ENCODE data around the gene ECHS1. TPM values are rescaled to one million over a fixed set of nuclear protein-coding genes. Genes with fewer than 3 reads are reported as not detected.
"Not testable (repeated sequence)": the region's sequence is repeated elsewhere in the genome, so short reads cannot be mapped to it uniquely, and the experiment has no call there.

ECHS1 gene
- total and polyA plus RNA-seq, 4 donors = 52.1 to 115 (median 100) TPM

DNA sequence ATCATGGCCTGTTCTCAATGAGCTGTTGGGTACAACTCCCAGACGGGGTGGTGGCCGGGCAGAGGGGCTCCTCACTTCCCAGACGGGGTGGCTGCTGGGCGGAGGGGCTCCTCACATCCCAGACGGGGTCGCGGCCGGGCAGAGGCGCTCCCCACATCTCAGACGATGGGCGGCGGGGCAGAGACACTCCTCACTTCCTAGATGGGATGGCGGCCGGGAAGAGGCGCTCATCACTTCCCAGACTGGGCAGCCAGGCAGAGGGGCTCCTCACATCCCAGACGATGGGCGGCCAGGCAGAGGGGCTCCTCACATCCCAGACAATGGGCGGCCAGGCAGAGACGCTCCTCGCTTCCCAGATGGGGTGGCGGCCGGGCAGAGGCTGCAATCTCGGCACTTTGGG is 41.2 kb upstream of the ECHS1 start:
- WGBS (ENCODE audit: insufficient coverage) = 95% methylated on average over 3 of the region's 23 CpGs
- H3K4me3 ChIP-seq (ENCODE audit: low read depth, low read length); H3K4me1 ChIP-seq (ENCODE audit: control insufficient read depth, insufficient read depth, low read length); DNase-seq (ENCODE audit: low read depth in 4 of 6, low spot score in 6 of 6); H3K27ac ChIP-seq (ENCODE audit: low read depth, low read length); H3K27me3 ChIP-seq (ENCODE audit: control insufficient read depth, insufficient read depth, low read length): not testable (repeated sequence)
- Histone ChIP-seq H3K9me3 (ENCODE audit: control insufficient read depth, insufficient read depth, low read length) (peaks cover 10% of the 10 kb centered on the region), H3K36me3 (ENCODE audit: control insufficient read depth, insufficient read depth, low read length) (peaks cover 40% of the 10 kb centered on the region)

- Histone ChIP-seq H3K27ac (ENCODE audit: low read depth, low read length) (no peak overlapping the region), H3K9me3 (ENCODE audit: control insufficient read depth, insufficient read depth, low read length) (peaks cover 17% of the 10 kb centered on the region), H3K36me3 (ENCODE audit: control insufficient read depth, insufficient read depth, low read length) (peaks cover 24% of the 10 kb centered on the region), H3K4me3 (ENCODE audit: low read depth, low read length) (no peak overlapping the region), H3K4me1 (ENCODE audit: control insufficient read depth, insufficient read depth, low read length) (no peaks in the 10 kb centered on the region), H3K27me3 (ENCODE audit: control insufficient read depth, insufficient read depth, low read length) (no peaks in the 10 kb centered on the region)
- DNase-seq (ENCODE audit: low read depth in 4 of 6, low spot score in 6 of 6) = no peak
Observed at GRCh38 chr10:133412381-133412711, 39.2 kb upstream of the ECHS1 start.

DNA sequence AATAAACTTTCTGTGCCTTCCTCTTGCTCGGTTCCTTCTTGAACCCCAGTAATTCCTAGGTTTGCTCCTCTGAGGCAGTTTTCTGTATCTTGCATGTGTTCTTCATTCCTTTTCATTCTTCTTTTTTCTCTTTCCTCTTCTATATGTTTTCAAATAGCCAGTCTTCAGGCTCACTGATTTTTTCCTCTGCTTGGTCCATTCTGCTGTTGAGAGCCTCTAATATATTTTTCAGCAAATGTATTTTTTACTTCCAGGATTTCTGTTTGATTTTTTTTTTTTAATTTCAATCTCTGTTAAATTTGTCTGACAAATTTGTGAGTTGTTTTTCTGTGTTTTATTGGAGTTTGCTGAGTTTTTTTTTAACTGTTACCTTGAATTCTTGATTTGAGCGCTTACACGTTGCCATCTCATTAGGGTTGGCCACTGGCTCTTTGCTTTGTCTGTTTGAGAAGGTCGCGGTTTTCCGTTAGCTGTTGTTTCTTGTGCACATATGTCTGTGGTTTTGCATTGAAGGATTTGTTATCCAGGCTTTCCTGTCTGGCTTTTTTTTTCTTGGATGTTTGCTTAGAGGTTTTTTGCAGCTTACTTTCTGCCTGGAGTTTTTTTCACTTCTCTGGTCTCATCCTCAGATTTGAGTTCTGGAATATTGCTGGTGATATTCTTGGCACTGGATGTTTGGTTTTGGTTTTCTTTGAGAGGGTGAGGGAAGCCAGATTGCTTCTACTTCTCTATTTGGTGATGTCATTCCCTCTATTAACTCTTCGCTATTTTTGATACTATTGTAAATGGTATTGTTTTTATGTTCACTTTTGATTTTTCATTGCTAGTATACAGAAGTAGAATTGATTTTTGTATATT is 38.6 kb upstream of the ECHS1 start:
- peaks cover 24% of the 10 kb centered on the region for H3K36me3 ChIP-seq (ENCODE audit: control insufficient read depth, insufficient read depth, low read length)
- no peaks in the 10 kb centered on the region for H3K27me3 ChIP-seq (ENCODE audit: control insufficient read depth, insufficient read depth, low read length)
- 100% methylated on average over 6 of the region's 7 CpGs for WGBS (ENCODE audit: insufficient coverage)
- no peak overlapping the region for H3K27ac ChIP-seq (ENCODE audit: low read depth, low read length)
- H3K9me3 ChIP-seq (ENCODE audit: control insufficient read depth, insufficient read depth, low read length) = peaks cover 17% of the 10 kb centered on the region
- H3K4me3 ChIP-seq (ENCODE audit: low read depth, low read length) = no peak overlapping the region
- H3K4me1 ChIP-seq (ENCODE audit: control insufficient read depth, insufficient read depth, low read length) = no peaks in the 10 kb centered on the region
- DNase-seq (ENCODE audit: low read depth in 4 of 6, low spot score in 6 of 6) = no peak

- no peaks in the 10 kb centered on the region for H3K4me1 ChIP-seq (ENCODE audit: control insufficient read depth, insufficient read depth, low read length)
- H3K27me3 ChIP-seq (ENCODE audit: control insufficient read depth, insufficient read depth, low read length) = no peaks in the 10 kb centered on the region
- no peak for DNase-seq (ENCODE audit: low read depth in 4 of 6, low spot score in 6 of 6)
- H3K36me3 ChIP-seq (ENCODE audit: control insufficient read depth, insufficient read depth, low read length) = peaks cover 37% of the 10 kb centered on the region
- no peak overlapping the region for H3K27ac ChIP-seq (ENCODE audit: low read depth, low read length)
- 96% methylated on average over 6 of the region's 8 CpGs for WGBS (ENCODE audit: insufficient coverage)
- peaks cover 8% of the 10 kb centered on the region for H3K9me3 ChIP-seq (ENCODE audit: control insufficient read depth, insufficient read depth, low read length)
- H3K4me3 ChIP-seq (ENCODE audit: low read depth, low read length) = no peak overlapping the region
Observed at GRCh38 chr10:133405844-133406527, 32.8 kb upstream of the ECHS1 start.

- Histone ChIP-seq H3K27me3 (ENCODE audit: control insufficient read depth, insufficient read depth, low read length) (no peaks in the 10 kb centered on the region), H3K27ac (ENCODE audit: low read depth, low read length) (no peak overlapping the region), H3K36me3 (ENCODE audit: control insufficient read depth, insufficient read depth, low read length) (peaks cover 39% of the 10 kb centered on the region), H3K4me3 (ENCODE audit: low read depth, low read length) (no peak overlapping the region), H3K9me3 (ENCODE audit: control insufficient read depth, insufficient read depth, low read length) (peaks cover 6% of the 10 kb centered on the region), H3K4me1 (ENCODE audit: control insufficient read depth, insufficient read depth, low read length) (no peaks in the 10 kb centered on the region)
- no peak for DNase-seq (ENCODE audit: low read depth in 4 of 6, low spot score in 6 of 6)
- 71% methylated on average over 1 of the region's 2 CpGs for WGBS (ENCODE audit: insufficient coverage)
Observed at GRCh38 chr10:133405272-133405671, 32.1 kb upstream of the ECHS1 start.

DNA sequence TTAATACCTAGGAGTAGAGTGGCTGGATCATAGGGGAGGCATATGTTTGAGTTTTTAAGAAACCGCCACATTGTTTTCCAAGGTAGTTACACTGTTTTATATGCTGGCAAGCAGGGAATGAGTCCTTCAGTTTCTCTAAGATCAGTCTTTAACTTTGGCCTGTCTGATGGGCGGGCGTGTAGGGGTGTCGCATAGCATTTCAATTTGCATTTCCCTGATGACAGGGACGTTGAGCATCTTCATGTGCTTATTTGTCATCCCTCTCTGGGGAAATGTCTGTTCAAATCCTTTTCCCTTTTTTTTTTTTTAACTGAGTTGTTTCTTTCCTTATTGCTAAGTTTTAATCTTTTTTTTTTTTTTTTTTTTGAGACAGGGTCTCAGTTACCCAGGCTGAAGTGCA is 30.6 kb upstream of the ECHS1 start:
- no peak overlapping the region for H3K27ac ChIP-seq (ENCODE audit: low read depth, low read length)
- no peaks in the 10 kb centered on the region for H3K27me3 ChIP-seq (ENCODE audit: control insufficient read depth, insufficient read depth, low read length)
- no peak for DNase-seq (ENCODE audit: low read depth in 4 of 6, low spot score in 6 of 6)
- no peaks in the 10 kb centered on the region for H3K4me1 ChIP-seq (ENCODE audit: control insufficient read depth, insufficient read depth, low read length)
- 92% methylated on average over 5 of the region's 5 CpGs for WGBS (ENCODE audit: insufficient coverage)
- H3K36me3 ChIP-seq (ENCODE audit: control insufficient read depth, insufficient read depth, low read length) = peaks cover 50% of the 10 kb centered on the region
- peaks cover 5% of the 10 kb centered on the region for H3K9me3 ChIP-seq (ENCODE audit: control insufficient read depth, insufficient read depth, low read length)
- no peak overlapping the region for H3K4me3 ChIP-seq (ENCODE audit: low read depth, low read length)

GRCh38 chr10:133403359-133403758 is 30.2 kb upstream of the ECHS1 start:
- Histone ChIP-seq H3K9me3 (ENCODE audit: control insufficient read depth, insufficient read depth, low read length) (peaks cover 2% of the 10 kb centered on the region), H3K36me3 (ENCODE audit: control insufficient read depth, insufficient read depth, low read length) (peaks cover 54% of the 10 kb centered on the region), H3K4me3 (ENCODE audit: low read depth, low read length) (no peak overlapping the region), H3K4me1 (ENCODE audit: control insufficient read depth, insufficient read depth, low read length) (no peaks in the 10 kb centered on the region), H3K27me3 (ENCODE audit: control insufficient read depth, insufficient read depth, low read length) (no peaks in the 10 kb centered on the region), H3K27ac (ENCODE audit: low read depth, low read length) (no peak overlapping the region)
- 100% methylated on average over 9 of the region's 16 CpGs for whole genome bisulfite sequencing (ENCODE audit: insufficient coverage)
- no peak for DNase-seq (ENCODE audit: low read depth in 4 of 6, low spot score in 6 of 6)

DNA sequence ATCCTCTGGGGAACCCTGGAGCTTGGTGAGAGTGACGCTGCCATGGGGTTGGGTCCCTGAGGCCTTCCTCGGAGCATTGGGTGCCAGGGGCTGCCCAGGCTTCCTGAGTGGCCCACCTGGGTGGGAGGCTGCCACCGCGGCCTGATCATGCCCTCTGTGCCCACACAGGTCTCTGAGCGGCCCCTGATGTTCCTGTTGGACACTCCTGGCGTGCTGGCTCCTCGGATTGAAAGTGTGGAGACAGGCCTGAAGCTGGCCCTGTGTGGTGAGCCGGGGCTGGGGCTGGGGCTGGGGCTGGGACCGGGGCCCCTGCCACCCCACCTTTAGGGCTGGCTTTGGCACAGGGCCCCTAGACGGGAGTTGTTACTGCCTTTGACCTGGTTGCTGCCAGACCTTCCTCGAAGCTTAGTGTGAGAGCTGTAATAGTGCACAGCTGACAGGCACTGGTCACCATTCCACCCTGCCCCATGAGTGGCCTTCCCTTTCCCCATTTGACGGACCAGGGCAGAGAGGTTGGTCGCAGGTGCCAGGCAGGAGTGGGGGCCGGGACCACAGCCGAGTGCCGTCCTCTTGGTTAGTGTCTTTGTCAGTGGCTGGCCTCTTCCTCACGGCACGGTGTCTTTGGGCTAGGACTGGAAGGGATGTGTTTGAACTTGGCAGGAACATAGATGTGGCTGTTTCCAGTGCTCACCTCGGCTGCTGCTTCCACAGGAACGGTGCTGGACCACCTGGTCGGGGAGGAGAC is 29.0 kb upstream of the ECHS1 start:
- Histone ChIP-seq H3K9me3 (ENCODE audit: control insufficient read depth, insufficient read depth, low read length) (no peaks in the 10 kb centered on the region), H3K4me3 (ENCODE audit: low read depth, low read length) (no peak overlapping the region), H3K27me3 (ENCODE audit: control insufficient read depth, insufficient read depth, low read length) (no peaks in the 10 kb centered on the region), H3K27ac (ENCODE audit: low read depth, low read length) (no peak overlapping the region), H3K4me1 (ENCODE audit: control insufficient read depth, insufficient read depth, low read length) (no peaks in the 10 kb centered on the region), H3K36me3 (ENCODE audit: control insufficient read depth, insufficient read depth, low read length) (peaks cover 61% of the 10 kb centered on the region)
- DNase-seq (ENCODE audit: low read depth in 4 of 6, low spot score in 6 of 6) = no peak
- 96% methylated on average over 16 of the region's 21 CpGs for WGBS (ENCODE audit: insufficient coverage)

- WGBS (ENCODE audit: insufficient coverage) = 92% methylated on average over 10 of the region's 12 CpGs
- Histone ChIP-seq H3K36me3 (ENCODE audit: control insufficient read depth, insufficient read depth, low read length) (peaks cover 64% of the 10 kb centered on the region), H3K4me3 (ENCODE audit: low read depth, low read length) (no peak overlapping the region), H3K4me1 (ENCODE audit: control insufficient read depth, insufficient read depth, low read length) (no peaks in the 10 kb centered on the region), H3K9me3 (ENCODE audit: control insufficient read depth, insufficient read depth, low read length) (no peaks in the 10 kb centered on the region), H3K27me3 (ENCODE audit: control insufficient read depth, insufficient read depth, low read length) (no peaks in the 10 kb centered on the region), H3K27ac (ENCODE audit: low read depth, low read length) (no peak overlapping the region)
- no peak for DNase-seq (ENCODE audit: low read depth in 4 of 6, low spot score in 6 of 6)
Observed at GRCh38 chr10:133401500-133401899, 28.3 kb upstream of the ECHS1 start.

Measured in spinal cord (tissue), 10 donors.